Loucy (cell line): ENCODE measurements around the gene UBAC2.

Experiments used
- EZH2phosphoT487 ChIP-seq: fragments of 200-600 bp; IDR thresholded peaks from 2 replicates; pipeline ENCODE4 v1.6.1; 2018; ENCODE audit warnings: antibody characterized with exemption, mild to moderate bottlenecking, moderate library complexity, borderline replicate concordance
- TF ChIP-seq, protein P1 (sequence below): fragments of 200-600 bp; sonication (generic); conservative IDR thresholded peaks from 2 replicates; pipeline ENCODE4 v1.5.1; 2014; ENCODE audit warnings: mild to moderate bottlenecking, antibody characterized with exemption, low read length

DNA sequence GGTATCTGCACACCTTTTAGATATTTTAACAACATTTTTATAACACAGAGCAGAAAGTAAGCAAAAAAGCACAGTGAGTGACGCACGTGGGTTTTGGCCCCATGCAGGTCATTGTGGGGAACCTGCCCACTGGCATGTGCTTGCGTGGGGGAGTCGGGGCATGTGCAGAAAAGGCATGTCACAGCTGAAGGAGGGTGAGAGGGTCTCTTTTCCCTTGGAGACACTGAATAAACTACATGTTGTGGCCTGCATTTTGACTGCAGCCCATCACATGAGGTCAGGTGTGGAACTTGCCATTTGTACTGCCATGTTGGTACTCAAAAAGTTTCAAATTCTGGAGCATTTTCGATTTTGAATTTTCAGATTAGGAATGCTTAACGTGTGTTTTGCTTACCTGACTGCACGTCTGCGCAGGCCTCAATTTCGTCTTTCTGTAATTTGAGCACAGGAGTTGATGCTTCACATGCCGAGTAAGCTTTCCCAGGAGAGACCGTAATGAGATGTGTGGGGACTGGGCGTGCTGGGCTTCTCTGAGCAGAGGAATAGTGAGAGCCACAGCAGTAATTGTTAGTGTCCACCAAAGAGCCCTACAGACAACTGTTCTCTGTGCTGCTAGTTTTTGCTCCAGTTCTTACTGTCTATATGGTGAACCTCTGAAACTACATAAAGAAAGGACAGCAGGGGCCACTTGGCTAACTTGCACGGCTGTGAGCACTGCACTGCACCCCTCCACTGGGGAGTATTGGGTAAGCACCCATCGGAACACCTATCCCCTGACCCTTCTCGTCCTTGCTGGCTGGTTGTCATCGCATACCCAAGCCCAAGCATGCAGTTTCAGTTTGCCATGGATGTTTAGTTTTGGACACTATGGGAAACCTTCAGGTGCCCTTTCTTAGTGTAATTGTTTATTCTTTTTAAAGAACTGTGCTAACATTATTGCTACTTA is 179.5 kb downstream of the UBAC2 start:
- TF ChIP-seq, protein P1, sequence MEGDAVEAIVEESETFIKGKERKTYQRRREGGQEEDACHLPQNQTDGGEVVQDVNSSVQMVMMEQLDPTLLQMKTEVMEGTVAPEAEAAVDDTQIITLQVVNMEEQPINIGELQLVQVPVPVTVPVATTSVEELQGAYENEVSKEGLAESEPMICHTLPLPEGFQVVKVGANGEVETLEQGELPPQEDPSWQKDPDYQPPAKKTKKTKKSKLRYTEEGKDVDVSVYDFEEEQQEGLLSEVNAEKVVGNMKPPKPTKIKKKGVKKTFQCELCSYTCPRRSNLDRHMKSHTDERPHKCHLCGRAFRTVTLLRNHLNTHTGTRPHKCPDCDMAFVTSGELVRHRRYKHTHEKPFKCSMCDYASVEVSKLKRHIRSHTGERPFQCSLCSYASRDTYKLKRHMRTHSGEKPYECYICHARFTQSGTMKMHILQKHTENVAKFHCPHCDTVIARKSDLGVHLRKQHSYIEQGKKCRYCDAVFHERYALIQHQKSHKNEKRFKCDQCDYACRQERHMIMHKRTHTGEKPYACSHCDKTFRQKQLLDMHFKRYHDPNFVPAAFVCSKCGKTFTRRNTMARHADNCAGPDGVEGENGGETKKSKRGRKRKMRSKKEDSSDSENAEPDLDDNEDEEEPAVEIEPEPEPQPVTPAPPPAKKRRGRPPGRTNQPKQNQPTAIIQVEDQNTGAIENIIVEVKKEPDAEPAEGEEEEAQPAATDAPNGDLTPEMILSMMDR = no peak
- TF ChIP-seq EZH2phosphoT487 = no peak
